GM18873 (cell line): Measurements from ENCODE around the gene KLC1.
"Not testable (repeated sequence)": the region's sequence is repeated elsewhere in the genome, so short reads cannot be mapped to it uniquely, and the experiment has no call there.

Source experiments
- ATAC-seq: cut with Tn5 transposase; IDR thresholded peaks from one replicate; pipeline ENCODE4 v1.9.1; 2021; ENCODE audit warnings: mild to moderate bottlenecking, moderate library complexity, moderate number of reproducible peaks; ENCODE audit not compliant: unreplicated experiment, low FRiP score

Gene KLC1

GRCh38 chr14:103628684-103629502, at the start of gene KLC1:
Gene KLC1 (plus strand): TSS chr14:103629211. CDS start chr14:103654565, 25,354 bp downstream.
- ATAC-seq: peak; percentile 45

DNA sequence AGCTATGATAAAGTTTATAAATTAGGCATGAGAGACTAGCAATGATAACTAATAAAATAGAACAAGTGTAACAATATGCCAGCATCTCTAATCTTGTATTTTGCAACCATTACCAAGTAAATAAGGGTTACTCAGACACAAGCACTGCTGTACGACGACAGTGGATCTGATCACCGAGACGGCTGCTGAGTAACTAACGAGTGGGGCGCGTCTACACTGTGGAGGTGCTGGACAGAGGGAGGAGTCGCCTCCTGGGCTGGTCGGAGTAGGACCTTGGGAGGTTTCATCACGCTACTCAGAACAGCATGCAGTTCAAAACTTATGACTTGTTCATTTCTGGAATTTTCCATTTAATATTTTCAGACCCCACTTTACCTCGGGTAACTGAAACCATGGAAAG, 47.8 kb upstream of the KLC1 start:
- no peak for ATAC-seq

DNA sequence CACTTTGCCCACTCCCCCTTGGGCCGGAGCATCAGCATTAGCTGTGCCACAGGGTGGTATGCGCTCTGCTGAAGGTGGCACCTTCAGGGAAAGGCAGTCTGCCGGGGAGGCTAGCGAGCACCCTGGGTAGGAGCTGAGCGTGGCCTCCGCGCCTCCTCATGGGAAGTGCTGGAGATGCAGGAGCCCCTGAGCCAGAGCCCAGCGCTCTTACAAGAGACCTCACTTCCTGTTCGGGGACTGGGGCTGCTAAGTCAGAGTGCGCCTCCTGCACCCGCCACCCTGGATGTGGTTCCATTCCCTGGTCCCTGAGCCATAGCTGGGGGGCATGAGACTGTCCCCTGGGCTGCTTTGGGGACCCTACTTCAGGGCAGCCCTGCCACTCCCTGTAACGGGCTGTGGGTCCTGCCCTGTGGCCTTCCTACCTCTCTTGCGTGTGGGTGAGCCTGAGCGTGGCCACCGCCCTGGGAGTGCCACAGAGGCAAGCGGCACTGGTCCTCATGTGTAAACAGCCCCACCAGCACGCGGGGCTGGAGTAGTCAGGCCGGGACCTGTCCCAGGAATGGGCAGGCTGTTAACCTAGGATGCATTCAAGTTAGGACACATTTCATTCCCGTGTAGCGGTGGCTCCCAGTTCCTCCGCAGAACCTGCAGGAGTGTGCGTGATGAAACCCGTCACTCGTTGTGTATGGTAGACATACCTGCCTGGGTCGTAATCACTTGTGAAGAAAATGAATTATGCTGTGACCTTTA, 46.9 kb upstream of the KLC1 start:
- no peak for ATAC-seq

DNA sequence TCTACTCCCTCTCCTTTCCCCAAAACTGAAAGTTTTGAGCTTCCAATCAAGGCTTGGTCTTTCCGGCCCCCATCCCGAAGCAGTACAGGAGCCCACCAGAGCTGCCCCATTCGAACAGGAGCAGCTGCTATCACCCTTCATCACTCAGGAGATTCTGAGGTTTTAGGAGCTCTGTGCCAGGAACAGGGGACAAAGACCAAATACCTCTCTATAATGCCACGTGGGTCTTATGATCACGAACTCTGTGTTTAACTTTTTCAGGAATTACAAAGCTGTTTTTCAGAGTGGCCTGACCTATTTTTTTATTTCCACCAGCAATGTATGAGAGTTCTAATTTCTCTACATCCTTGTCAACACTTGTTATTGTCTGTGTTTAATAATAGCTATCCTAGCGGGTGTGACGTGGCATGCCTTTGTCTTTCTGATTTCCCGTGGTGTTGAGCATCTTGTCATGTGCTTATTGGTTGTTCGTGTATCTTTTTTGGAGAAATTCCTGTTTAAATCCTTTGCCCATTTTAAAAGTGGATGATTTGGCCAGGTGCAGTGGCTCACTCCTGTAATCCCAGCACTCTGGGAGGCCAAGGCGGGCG, 44.6 kb upstream of the KLC1 start:
- no peak for ATAC-seq

- peak; percentile 87 for ATAC-seq
Observed at GRCh38 chr14:103593577-103593976, 35.4 kb upstream of the KLC1 start.

GRCh38 chr14:103594265-103594664, 34.7 kb upstream of the KLC1 start:
- no peak for ATAC-seq

GRCh38 chr14:103597623-103598377, 31.2 kb upstream of the KLC1 start:
- ATAC-seq: no peak

- no peak for ATAC-seq
Observed at GRCh38 chr14:103600503-103600902, 28.5 kb upstream of the KLC1 start.

DNA sequence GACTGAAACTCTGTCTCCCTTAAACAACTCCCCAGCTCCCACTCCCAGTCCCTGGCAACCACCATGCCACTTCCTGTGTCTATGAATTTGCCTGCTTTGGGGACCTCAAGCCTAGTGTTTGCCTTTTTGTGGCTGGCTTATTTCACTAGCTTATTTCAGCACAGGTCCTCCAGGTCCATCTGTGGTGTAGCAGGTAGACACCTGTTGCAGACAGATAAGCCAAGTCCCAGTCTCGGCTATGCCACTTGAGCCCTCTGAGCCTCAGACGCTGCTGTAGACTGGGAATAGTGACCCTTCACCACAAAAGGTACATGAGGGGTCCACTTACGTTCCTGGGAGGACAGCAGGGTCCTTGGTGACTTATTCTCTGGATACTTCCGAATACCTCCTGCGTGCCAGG, 24.4 kb upstream of the KLC1 start:
- no peak for ATAC-seq

GRCh38 chr14:103606963-103607668, 21.9 kb upstream of the KLC1 start:
- ATAC-seq: no peak

DNA sequence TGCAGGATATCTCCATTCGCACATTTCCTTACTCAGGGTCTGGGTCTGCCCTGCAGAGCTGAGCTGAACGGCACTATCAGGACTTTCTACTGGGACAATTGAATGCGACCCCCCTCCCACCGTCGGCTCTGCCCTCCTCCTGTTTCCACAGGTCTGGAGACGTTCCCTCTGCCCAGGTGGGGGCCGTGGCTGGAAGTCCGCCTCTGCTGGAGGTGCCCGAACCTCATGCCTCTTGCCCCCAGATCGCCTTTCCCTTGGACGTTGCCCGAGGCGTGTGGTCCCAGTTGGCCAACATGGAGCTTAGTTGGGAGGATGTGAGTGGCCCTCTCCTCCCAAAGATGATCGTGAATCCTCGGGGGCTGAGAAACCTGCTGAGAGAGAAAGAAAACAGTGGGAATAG, 21.2 kb upstream of the KLC1 start:
- no peak for ATAC-seq

DNA sequence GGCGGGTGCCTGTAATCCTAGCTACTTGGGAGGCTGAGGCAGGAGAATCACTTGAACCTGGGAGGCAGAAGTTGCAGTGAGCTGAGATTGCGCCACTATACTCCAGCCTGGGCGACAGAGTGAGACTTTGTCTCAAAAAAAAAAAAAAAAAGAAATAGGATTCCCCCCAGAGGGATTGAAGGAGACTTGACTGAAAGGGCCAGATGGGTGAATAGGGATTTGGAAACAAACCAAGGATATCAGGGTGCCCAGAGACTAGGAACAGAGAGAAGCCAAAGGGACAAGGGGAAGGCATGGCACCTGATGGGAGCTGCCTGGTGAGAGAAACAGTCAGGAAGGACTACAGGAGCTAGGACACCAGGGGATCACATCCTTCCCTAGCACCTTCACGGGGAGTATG, 19.9 kb upstream of the KLC1 start:
- ATAC-seq: not testable (repeated sequence)

DNA sequence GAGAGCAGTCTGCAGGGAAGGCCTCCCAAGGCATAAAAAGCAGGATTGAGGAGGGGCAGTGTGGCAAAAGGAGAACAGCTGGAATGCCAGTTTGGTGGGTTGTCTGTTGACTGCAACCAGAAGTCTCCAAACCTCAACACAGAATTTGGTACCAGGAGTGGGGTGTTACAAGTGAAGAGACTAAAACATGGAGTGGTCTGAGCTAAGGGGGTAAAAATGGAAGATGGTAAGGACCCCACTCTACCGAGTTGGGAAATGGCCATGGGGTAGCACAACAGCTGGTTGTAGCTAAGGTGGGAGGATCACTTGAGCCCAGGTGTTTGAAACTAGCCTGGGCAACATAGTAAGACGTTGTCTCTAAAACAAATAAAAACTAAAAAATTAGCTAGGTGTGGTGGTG, 17.8 kb upstream of the KLC1 start:
- no peak for ATAC-seq

GRCh38 chr14:103613517-103613916, 15.5 kb upstream of the KLC1 start:
- no peak for ATAC-seq

DNA sequence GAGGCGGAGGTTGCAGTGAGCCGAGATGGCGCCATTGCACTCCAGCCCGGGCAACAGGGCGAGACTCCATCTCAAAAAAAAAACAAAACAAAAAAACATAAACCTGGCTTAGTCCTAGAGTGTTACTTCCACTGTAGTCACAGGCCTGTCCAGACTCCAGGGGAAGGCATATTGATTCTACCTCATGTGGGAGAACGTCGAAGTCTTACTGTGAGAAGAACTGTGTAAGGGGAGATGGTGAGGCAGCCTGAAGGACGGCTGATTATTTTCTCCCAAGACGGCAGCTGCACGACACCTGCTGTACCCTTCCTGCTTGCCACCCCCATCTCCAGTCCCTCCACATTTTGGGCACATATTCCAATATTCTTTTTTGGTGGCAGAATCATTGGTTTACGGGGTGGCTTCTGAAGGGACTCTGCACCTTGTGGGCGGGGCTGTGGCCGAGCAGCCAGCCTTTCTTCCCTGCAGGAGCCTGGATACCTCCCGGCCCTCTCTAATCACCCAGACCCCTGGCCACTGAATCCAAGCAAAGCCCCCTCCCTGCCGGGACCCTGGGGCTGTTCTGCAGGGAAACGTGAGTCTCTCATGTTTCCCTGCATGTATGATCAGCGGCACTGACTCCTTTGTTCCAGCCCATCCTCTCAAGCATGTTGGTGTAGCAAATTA, 12.2 kb upstream of the KLC1 start:
- ATAC-seq: no peak

DNA sequence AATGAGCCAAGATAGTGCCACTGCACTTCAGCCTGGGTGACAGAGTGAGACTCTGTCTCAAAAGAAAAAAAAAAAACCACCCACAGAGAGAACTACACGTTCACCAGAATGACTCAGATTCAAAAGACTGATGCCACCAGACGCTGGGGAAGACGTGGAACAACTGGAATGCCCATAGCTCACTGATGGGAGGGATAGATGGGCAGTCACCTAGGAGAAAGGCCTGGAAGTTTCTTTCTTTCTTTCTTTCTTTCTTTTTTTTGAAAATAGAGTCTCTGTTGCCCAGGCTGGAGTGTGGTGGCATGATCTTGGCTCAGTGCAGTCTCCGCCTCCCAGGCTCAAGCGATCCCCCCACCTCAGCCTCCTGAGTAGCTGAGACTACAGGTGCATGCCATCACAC, 10.0 kb upstream of the KLC1 start:
- ATAC-seq: no peak

DNA sequence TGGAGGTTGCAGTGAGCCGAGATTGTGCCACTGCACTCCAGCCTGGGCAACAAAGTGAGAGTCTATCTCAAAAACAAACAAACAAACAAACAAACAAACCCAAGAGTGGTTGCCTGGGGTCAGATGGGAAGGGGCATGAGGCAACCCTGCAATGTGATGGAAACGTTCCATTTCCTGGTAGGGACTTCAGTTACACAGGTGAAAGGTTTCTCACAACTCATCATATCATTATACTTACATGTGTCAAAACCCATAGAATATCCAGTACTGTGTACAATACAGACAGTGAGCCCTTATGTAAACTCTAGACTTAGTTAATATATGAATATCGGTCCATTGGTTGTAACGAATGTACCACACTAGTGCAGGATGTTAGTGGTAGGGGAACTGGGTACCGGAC, 7.2 kb upstream of the KLC1 start:
- no peak for ATAC-seq

- ATAC-seq: no peak
Observed at GRCh38 chr14:103623308-103623707, 5.7 kb upstream of the KLC1 start.

GRCh38 chr14:103623883-103624482, 5.0 kb upstream of the KLC1 start:
- no peak for ATAC-seq
